AG09309 (cell line): ENCODE data around the gene LCP1.

Source experiments
- DNase-seq: peaks from one replicate; pipeline ENCODE4 v3.0.0-alpha.2; 2010; ENCODE audit warnings: low read depth
- H3K4me3 ChIP-seq: 2 replicates; pipeline ENCODE4 v1.5.1; 2011; ENCODE audit warnings: mild to moderate bottlenecking, low read depth, low read length, moderate library complexity; ENCODE audit not compliant: control insufficient read depth
- CTCF ChIP-seq: IDR thresholded peaks from 2 replicates; pipeline ENCODE4 v1.5.1; 2011; ENCODE audit warnings: mild to moderate bottlenecking, low read depth, low read length, inconsistent platforms; ENCODE audit not compliant: insufficient read depth, control insufficient read depth; ENCODE audit errors: missing control alignments

LCP1 gene

GRCh38 chr13:46086421-46086922, 95.5 kb downstream of the LCP1 start:
- TF ChIP-seq CTCF, result no peak
- DNase-seq, result no peak
- no peak overlapping the region for H3K4me3 ChIP-seq

GRCh38 chr13:46085737-46086136, 96.2 kb downstream of the LCP1 start:
- no peak for DNase-seq
- no peak overlapping the region for H3K4me3 ChIP-seq
- no peak for TF ChIP-seq CTCF

GRCh38 chr13:46082324-46082723, 99.7 kb downstream of the LCP1 start:
- no peak for TF ChIP-seq CTCF
- DNase-seq, result no peak
- no peak overlapping the region for H3K4me3 ChIP-seq

GRCh38 chr13:46079770-46080169, 102.2 kb downstream of the LCP1 start:
- TF ChIP-seq CTCF, result no peak
- H3K4me3 ChIP-seq, result no peak overlapping the region
- no peak for DNase-seq

GRCh38 chr13:46077265-46077664, 104.7 kb downstream of the LCP1 start:
- DNase-seq, result no peak
- TF ChIP-seq CTCF, result no peak
- no peak overlapping the region for H3K4me3 ChIP-seq

- no peak overlapping the region for H3K4me3 ChIP-seq
- TF ChIP-seq CTCF, result no peak
- DNase-seq, result no peak
Measured at GRCh38 chr13:46076827-46077226, 105.2 kb downstream of the LCP1 start.
